IMR-90 (cell line): Measurements from ENCODE around the gene CHAT. TPM values are rescaled to one million over a fixed set of nuclear protein-coding genes. Genes with fewer than 3 reads are reported as not detected.

Experiments
- ATAC-seq: fragments of 200-7000 bp; cut with Tn5 transposase; 2 replicates; pipeline ENCODE4 v1.9.1; 2020; ENCODE audit warnings: low read depth, mild to moderate bottlenecking, moderate library complexity
- BruUV-seq: library from RNA; stranded (reverse); fragments of 400-500 nt; replicated peaks from 2 replicates; lab custom pipeline; 2021; lab: Mats Ljungman, UMichigan
- CTCF ChIA-PET: fragments of 300-600 bp; formaldehyde crosslinking; extraction: SDS; loops from one replicate; lab custom pipeline; 2021; ENCODE audit warnings: antibody characterized with exemption; lab: Yijun Ruan, JAX
- POLR2A ChIA-PET: fragments of 300-600 bp; sonication (Branson Sonifier 250); formaldehyde crosslinking; loops from one replicate; lab custom pipeline; 2022; ENCODE audit warnings: antibody characterized with exemption; ENCODE audit not compliant: unreplicated experiment; lab: Charles Lee
- DNase-seq: peaks from one replicate; pipeline ENCODE4 v3.0.0; 2013
- H2AFZ ChIP-seq: replicated peaks from 2 replicates; pipeline ENCODE3; 2013; ENCODE audit warnings: low read length, mild to moderate bottlenecking; ENCODE audit not compliant: poor library complexity
- H2AK5ac ChIP-seq: 2 replicates; pipeline ENCODE4 v1.6.1; 2013; ENCODE audit warnings: low read depth, low read length, inconsistent platforms
- H2AK9ac ChIP-seq: replicated peaks from 2 replicates; pipeline ENCODE3; 2013; ENCODE audit warnings: mild to moderate bottlenecking, low read depth, low read length, moderate library complexity; ENCODE audit not compliant: poor library complexity
- H2BK120ac ChIP-seq: 2 replicates; pipeline ENCODE4 v1.6.1; 2013; ENCODE audit warnings: low read depth, low read length, inconsistent platforms
- H2BK15ac ChIP-seq: 3 replicates; pipeline ENCODE4 v1.6.1; 2013; ENCODE audit warnings: low read depth, low read length, inconsistent platforms
- H2BK20ac ChIP-seq: 2 replicates; pipeline ENCODE4 v1.6.1; 2013; ENCODE audit warnings: low read depth, mild to moderate bottlenecking, inconsistent platforms, low read length, moderate library complexity
- H2BK5ac ChIP-seq: 2 replicates; pipeline ENCODE4 v1.6.1; 2013; ENCODE audit warnings: mild to moderate bottlenecking, low read depth, low read length, inconsistent platforms; ENCODE audit not compliant: poor library complexity, severe bottlenecking
- H3K14ac ChIP-seq: replicated peaks from 2 replicates; pipeline ENCODE4 v1.6.1; 2013; ENCODE audit warnings: low read depth, low read length, inconsistent platforms
- H3K18ac ChIP-seq: 2 replicates; pipeline ENCODE4 v1.6.1; 2013; ENCODE audit warnings: low read depth, low read length, control low read depth
- H3K23ac ChIP-seq: 2 replicates; pipeline ENCODE4 v1.6.1; 2013; ENCODE audit warnings: low read depth, low read length, inconsistent platforms
- H3K27ac ChIP-seq: 2 replicates; pipeline ENCODE4 v1.5.1; 2013; ENCODE audit warnings: mild to moderate bottlenecking, control low read depth, low read length; ENCODE audit not compliant: insufficient read depth
- H3K27me3 ChIP-seq: 2 replicates; pipeline ENCODE4 v1.6.1; 2013; ENCODE audit warnings: low read length; ENCODE audit not compliant: control insufficient read depth, insufficient read depth
- H3K36me3 ChIP-seq: 2 replicates; pipeline ENCODE4 v1.6.1; 2013; ENCODE audit warnings: low read length, mixed read lengths; ENCODE audit not compliant: control insufficient read depth, insufficient read depth
- H3K4ac ChIP-seq: 2 replicates; pipeline ENCODE4 v1.6.1; 2013; ENCODE audit warnings: low read depth, low read length, inconsistent platforms
- H3K4me1 ChIP-seq: 2 replicates; pipeline ENCODE4 v1.6.1; 2013; ENCODE audit warnings: low read length, mixed read lengths; ENCODE audit not compliant: control insufficient read depth, insufficient read depth
- H3K4me2 ChIP-seq: 2 replicates; pipeline ENCODE4 v1.6.1; 2013; ENCODE audit warnings: low read depth, mild to moderate bottlenecking, control low read depth, low read length, moderate library complexity
- H3K4me3 ChIP-seq: 2 replicates; pipeline ENCODE4 v1.5.1; 2013; ENCODE audit warnings: low read depth, mild to moderate bottlenecking, control low read depth, low read length, moderate library complexity; ENCODE audit not compliant: insufficient read depth
- H3K56ac ChIP-seq: 2 replicates; pipeline ENCODE4 v1.6.1; 2013; ENCODE audit warnings: low read length, inconsistent platforms; ENCODE audit not compliant: insufficient read depth; ENCODE audit errors: extremely low read depth
- H3K79me1 ChIP-seq, 2 experiments: 2 replicates each; pipeline ENCODE4 v1.6.1; 2013; ENCODE audit warnings: low read length in 2 of 2, inconsistent platforms in 1 of 2, low read depth in 1 of 2
- H3K9ac ChIP-seq: 2 replicates; pipeline ENCODE4 v1.6.1; 2013; ENCODE audit warnings: low read depth, low read length, control low read depth
- H3K9me1 ChIP-seq: 2 replicates; pipeline ENCODE4 v1.6.1; 2013; ENCODE audit warnings: low read length, inconsistent platforms; ENCODE audit not compliant: insufficient read depth
- H3K9me3 ChIP-seq: 2 replicates; pipeline ENCODE4 v1.6.1; 2013; ENCODE audit warnings: low read length; ENCODE audit not compliant: control insufficient read depth, insufficient read depth
- H4K20me1 ChIP-seq: 2 replicates; pipeline ENCODE4 v1.6.1; 2013; ENCODE audit warnings: low read length, inconsistent platforms; ENCODE audit not compliant: insufficient read depth
- H4K5ac ChIP-seq: 2 replicates; pipeline ENCODE4 v1.6.1; 2013; ENCODE audit warnings: mild to moderate bottlenecking, low read depth, low read length, control low read depth
- H4K8ac ChIP-seq, 2 experiments: 2 replicates each; pipeline ENCODE4 v1.6.1; 2013; ENCODE audit warnings: low read depth in 2 of 2, low read length in 2 of 2, control low read depth in 1 of 2, inconsistent platforms in 1 of 2
- H4K91ac ChIP-seq: 2 replicates; pipeline ENCODE4 v1.6.1; 2013; ENCODE audit warnings: low read depth, low read length, inconsistent platforms; ENCODE audit not compliant: insufficient read depth
- BHLHE40 ChIP-seq: fragments of 150-350 bp; IDR thresholded peaks from 2 replicates; pipeline ENCODE4 v1.6.1; 2016; ENCODE audit warnings: mild to moderate bottlenecking, low read depth, low read length
- CHD1 ChIP-seq: IDR thresholded peaks from 2 replicates; pipeline ENCODE4 v1.6.1; 2012; ENCODE audit warnings: low read depth, low read length, improper control_type of control experiment
- MAZ ChIP-seq: IDR thresholded peaks from 2 replicates; pipeline ENCODE4 v1.6.1; 2012; ENCODE audit warnings: low read depth, mild to moderate bottlenecking, low read length, improper control_type of control experiment, moderate library complexity, borderline replicate concordance
- MXI1 ChIP-seq: IDR thresholded peaks from 2 replicates; pipeline ENCODE4 v1.6.1; 2012; ENCODE audit warnings: low read depth, mild to moderate bottlenecking, low read length, moderate library complexity, borderline replicate concordance
- RAD21 ChIP-seq: IDR thresholded peaks from 2 replicates; pipeline ENCODE4 v1.6.1; 2012; ENCODE audit warnings: low read length, improper control_type of control experiment
- RFX5 ChIP-seq: IDR thresholded peaks from 2 replicates; pipeline ENCODE4 v1.8.0; 2012; ENCODE audit warnings: low read depth, mild to moderate bottlenecking, low read length, moderate library complexity
- SMC3 ChIP-seq: fragments of 150-350 bp; IDR thresholded peaks from 2 replicates; pipeline ENCODE4 v1.6.1; 2016; ENCODE audit warnings: low read depth, mild to moderate bottlenecking, antibody characterized with exemption, low read length, moderate library complexity
- WGBS, 2 experiments: methylation state at CpG; one replicate each; pipeline versions ENCODE4 v1.1.5 to v1.1.7; 2013; ENCODE audit warnings: missing lambda C conversion rate in 2 of 2; ENCODE audit not compliant: insufficient read length in 1 of 2; ENCODE audit errors: extremely low coverage in 2 of 2; 5-methylcytosine and 5-hydroxymethylcytosine counted together
- dilution Hi-C: fragments of 300-500 bp; cut with HindIII; formaldehyde crosslinking; loops from one replicate; pipeline ENCODE4 v1.14.3; 2018; ENCODE audit warnings: low sequenced_read_pairs; ENCODE audit not compliant: unreplicated experiment
- in situ Hi-C: fragments of 300-500 bp; cut with MboI; formaldehyde crosslinking; loops from 3 replicates; pipeline ENCODE4 v1.14.3; 2019; ENCODE audit warnings: low sequenced_read_pairs, inconsistent platforms, mixed read lengths
- intact Hi-C: fragments of 100-400 bp; cut with micrococcal nuclease; formaldehyde crosslinking; loops from 2 replicates; pipeline ENCODE4 v1.10.0; 2022
- polyA plus RNA-seq, 3 experiments: library from polyadenylated mRNA; depleted of rRNA; stranded (reverse); fragments of >200 nt; gene quantifications; 2 replicates each; pipeline ENCODE4 v1.2.3, GENCODE V29; 2012; ENCODE audit warnings: low replicate concordance in 1 of 3
- total RNA-seq: library from RNA; depleted of rRNA; stranded (reverse); fragments of >200 nt; gene quantifications from 2 replicates; pipeline ENCODE4 v1.2.3, GENCODE V29; 2012

CHAT gene
- total and polyA plus RNA-seq, 2 of the 4 experiments (the other 2 are of a cell fraction), result not detected

DNA sequence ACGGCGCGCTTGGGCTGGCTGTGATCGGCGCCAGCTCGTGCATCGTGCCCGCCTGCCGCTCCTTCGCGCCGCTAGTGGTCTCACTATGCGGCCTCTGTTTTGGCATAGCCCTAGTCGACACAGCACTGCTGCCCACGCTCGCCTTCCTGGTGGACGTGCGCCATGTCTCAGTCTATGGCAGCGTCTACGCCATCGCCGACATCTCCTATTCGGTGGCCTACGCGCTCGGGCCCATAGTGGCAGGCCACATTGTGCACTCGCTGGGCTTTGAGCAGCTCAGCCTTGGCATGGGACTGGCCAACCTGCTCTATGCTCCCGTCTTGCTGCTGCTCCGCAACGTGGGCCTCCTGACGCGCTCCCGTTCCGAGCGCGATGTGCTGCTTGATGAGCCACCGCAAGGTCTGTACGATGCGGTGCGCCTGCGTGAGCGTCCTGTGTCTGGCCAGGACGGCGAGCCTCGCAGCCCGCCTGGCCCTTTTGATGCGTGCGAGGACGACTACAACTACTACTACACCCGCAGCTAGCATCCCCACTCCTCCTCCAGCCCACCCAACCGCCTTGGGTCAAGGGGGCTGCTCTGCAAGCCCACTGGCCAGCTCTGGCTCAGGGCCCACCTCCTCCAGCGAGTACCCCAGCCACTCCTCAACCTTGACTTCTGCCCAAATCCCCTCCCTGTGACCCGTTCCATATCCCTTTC is 1.9 kb upstream of the CHAT start:
- H4K91ac ChIP-seq, result no peak overlapping the region
- no peak overlapping the region for H2BK20ac ChIP-seq
- no peak overlapping the region for H3K4ac ChIP-seq
- DNase-seq (no peak), ATAC-seq (no peak)
- no peak overlapping the region for H2BK5ac ChIP-seq
- H2AFZ ChIP-seq, result peak overlapping the region; percentile 21
- peaks cover 12% of the 10 kb centered on the region; the same call in 1 of the 2 replicates for H3K9me3 ChIP-seq
- H3K79me1 ChIP-seq, result no peaks in the 10 kb centered on the region
- H3K56ac ChIP-seq, result no peak overlapping the region
- no peaks in the 10 kb centered on the region for H4K20me1 ChIP-seq
- no peaks in the 10 kb centered on the region for H3K4me1 ChIP-seq
- in situ Hi-C loops (no loop called here), intact Hi-C loops (no loop called here), dilution Hi-C loops (no loop called here)
- H3K4me3 ChIP-seq, result no peak overlapping the region
- H3K27me3 ChIP-seq, result peaks cover 88% of the 10 kb centered on the region
- BruUV-seq, result no TSS peak
- TF ChIP-seq MXI1 (no peak), CHD1 (no peak), RAD21 (no peak), RFX5 (no peak), BHLHE40 (no peak), MAZ (no peak), SMC3 (no peak)
- H3K36me3 ChIP-seq, result no peaks in the 10 kb centered on the region
- H3K9ac ChIP-seq, result no peak overlapping the region
- no peak overlapping the region for H3K23ac ChIP-seq
- H3K4me2 ChIP-seq, result no peak overlapping the region
- H3K18ac ChIP-seq, result no peak overlapping the region
- no peak overlapping the region for H2BK120ac ChIP-seq
- ChIA-PET CTCF (no interaction called here), POLR2A (no interaction called here)
- no peak overlapping the region for H3K14ac ChIP-seq
- H2BK15ac ChIP-seq, result no peak overlapping the region
- no peak overlapping the region for H2AK5ac ChIP-seq
- no peak overlapping the region for H2AK9ac ChIP-seq
- 12% methylated on average over 23 of the region's 53 CpGs; no CpG with 5 or more reads in 1 of the 2 experiments for WGBS, 2 experiments
- no peak overlapping the region for H4K8ac ChIP-seq
- no peak overlapping the region for H4K5ac ChIP-seq
- no peak overlapping the region for H3K27ac ChIP-seq
- H3K9me1 ChIP-seq, result no peaks in the 10 kb centered on the region
